ENCODE measurements around the gene SLFN12.

Gene SLFN12

GRCh38 chr17:35374766-35375344, 57.4 kb downstream of the SLFN12 start:
- Histone ChIP-seq H3K4me2 (ENCODE audit: low read length) (no peak overlapping the region), H3K27me3 (ENCODE audit: insufficient read depth, low read length) (peaks cover 22% of the 10 kb centered on the region), H3K23ac (ENCODE audit: low read length) (no peak overlapping the region), H3K4me1 (ENCODE audit: control insufficient read depth in 1 of 2, insufficient read depth in 2 of 2, low read length in 2 of 2) (peaks cover 0 to 4% of the 10 kb centered on the region in 2 experiments), H3K18ac (ENCODE audit: low read length) (no peak overlapping the region), H3K14ac (ENCODE audit: low read length) (no peak overlapping the region), H2BK12ac (ENCODE audit: low read length) (no peak overlapping the region), H2AFZ (ENCODE audit: insufficient read depth, low read length, poor library complexity) (no peak overlapping the region), H3K4ac (ENCODE audit: low read depth, low read length) (no peak overlapping the region), H3K27ac (ENCODE audit: low read depth, low read length) (no peak overlapping the region), H3K36me3 (ENCODE audit: control insufficient read depth in 1 of 2, insufficient read depth in 2 of 2, low read length in 2 of 2) (no peaks in the 10 kb centered on the region), H3K4me3 (ENCODE audit: low read depth, low read length) (no peak overlapping the region), H4K91ac (ENCODE audit: low read depth, low read length) (no peak overlapping the region), H3K9ac (ENCODE audit: low read length) (no peak overlapping the region), H2AK5ac (ENCODE audit: low read length) (no peak overlapping the region), H3K79me2 (ENCODE audit: control insufficient read depth, insufficient read depth, low read length, poor library complexity) (no peaks in the 10 kb centered on the region), H2BK120ac (ENCODE audit: insufficient read depth, low read length, poor library complexity) (no peak overlapping the region), H4K12ac (ENCODE audit: low read depth, low read length) (no peak overlapping the region), H3K79me1 (ENCODE audit: low read length) (no peaks in the 10 kb centered on the region), H4K8ac (ENCODE audit: low read depth, low read length) (no peak overlapping the region), H2BK5ac (ENCODE audit: low read depth, low read length, poor library complexity) (no peak overlapping the region), H3K9me3 (ENCODE audit: insufficient read depth, low read depth, low read length) (no peaks in the 10 kb centered on the region)
- WGBS (ENCODE audit: extremely low coverage, insufficient coverage, insufficient read length) = no CpG with 5 or more reads among the region's 3 CpGs
- no peak for DNase-seq

DNA sequence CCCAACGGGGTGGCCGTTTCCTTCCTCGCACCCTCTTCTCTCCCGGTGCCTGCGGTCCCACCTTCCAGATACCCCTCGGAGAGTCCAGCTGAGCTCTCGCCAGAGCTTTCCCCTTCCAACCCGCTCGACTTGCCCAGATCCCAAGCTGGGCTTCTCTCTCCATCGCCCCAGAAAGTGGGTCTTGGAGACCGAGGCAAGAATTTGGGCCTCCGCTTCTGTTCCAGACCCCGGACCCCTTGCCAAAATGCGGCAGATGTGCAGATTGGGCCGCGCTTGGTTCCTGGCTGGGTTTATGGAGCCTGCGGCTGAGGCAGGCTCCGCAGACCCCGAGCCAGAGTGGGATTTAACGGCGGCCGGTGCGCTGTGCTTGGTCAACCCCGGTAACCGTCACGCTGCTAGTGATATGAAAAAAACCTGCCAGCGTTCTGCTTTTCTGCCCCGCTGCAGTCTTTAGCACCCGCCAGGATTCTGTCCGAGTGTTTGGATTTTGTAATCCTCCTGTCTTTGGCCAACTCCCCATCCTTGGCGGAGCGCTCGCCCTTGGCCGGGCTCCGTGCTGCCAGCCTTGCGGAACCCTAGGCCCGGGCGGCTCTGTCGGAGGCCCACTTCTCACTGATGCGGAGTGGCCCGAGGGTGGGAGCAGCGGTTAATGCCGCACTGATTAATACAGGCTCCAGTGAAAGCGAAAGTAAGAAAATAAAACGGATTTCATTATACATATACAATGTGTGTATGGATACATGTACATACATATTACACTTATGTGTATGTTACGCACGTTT, 58.1 kb downstream of the SLFN12 start:
- Histone ChIP-seq H3K79me2 (ENCODE audit: control insufficient read depth, insufficient read depth, low read length, poor library complexity) (no peaks in the 10 kb centered on the region), H4K8ac (ENCODE audit: low read depth, low read length) (no peak overlapping the region), H2BK120ac (ENCODE audit: insufficient read depth, low read length, poor library complexity) (no peak overlapping the region), H3K4ac (ENCODE audit: low read depth, low read length) (no peak overlapping the region), H3K14ac (ENCODE audit: low read length) (no peak overlapping the region), H3K23ac (ENCODE audit: low read length) (no peak overlapping the region), H3K4me2 (ENCODE audit: low read length) (peak overlapping the region; percentile 23), H3K4me1 (ENCODE audit: control insufficient read depth in 1 of 2, insufficient read depth in 2 of 2, low read length in 2 of 2) (peaks cover 0 to 4% of the 10 kb centered on the region in 2 experiments), H2BK5ac (ENCODE audit: low read depth, low read length, poor library complexity) (no peak overlapping the region), H3K4me3 (ENCODE audit: low read depth, low read length) (no peak overlapping the region), H3K9me3 (ENCODE audit: insufficient read depth, low read depth, low read length) (no peaks in the 10 kb centered on the region), H4K12ac (ENCODE audit: low read depth, low read length) (no peak overlapping the region), H3K27ac (ENCODE audit: low read depth, low read length) (no peak overlapping the region), H3K27me3 (ENCODE audit: insufficient read depth, low read length) (peaks cover 22% of the 10 kb centered on the region), H3K79me1 (ENCODE audit: low read length) (no peaks in the 10 kb centered on the region), H2AK5ac (ENCODE audit: low read length) (no peak overlapping the region), H3K36me3 (ENCODE audit: control insufficient read depth in 1 of 2, insufficient read depth in 2 of 2, low read length in 2 of 2) (no peaks in the 10 kb centered on the region), H3K9ac (ENCODE audit: low read length) (no peak overlapping the region), H3K18ac (ENCODE audit: low read length) (no peak overlapping the region), H2AFZ (ENCODE audit: insufficient read depth, low read length, poor library complexity) (no peak overlapping the region), H4K91ac (ENCODE audit: low read depth, low read length) (no peak overlapping the region), H2BK12ac (ENCODE audit: low read length) (no peak overlapping the region)
- DNase-seq = peak in 1 of 2 donors; percentile 21
- no CpG with 5 or more reads among the region's 47 CpGs for WGBS (ENCODE audit: extremely low coverage, insufficient coverage, insufficient read length)

GRCh38 chr17:35373534-35373983, 58.7 kb downstream of the SLFN12 start, which contains the start of gene SLFN11:
TSS of gene SLFN11 (minus strand) at chr17:35373621. CDS start at chr17:35363807, 9,814 bp downstream.
- H4K91ac ChIP-seq (ENCODE audit: low read depth, low read length) = no peak within 1 kb of the TSS
- 100% methylated on average over 2 of the region's 22 CpGs for WGBS (ENCODE audit: extremely low coverage, insufficient coverage, insufficient read length)

DNA sequence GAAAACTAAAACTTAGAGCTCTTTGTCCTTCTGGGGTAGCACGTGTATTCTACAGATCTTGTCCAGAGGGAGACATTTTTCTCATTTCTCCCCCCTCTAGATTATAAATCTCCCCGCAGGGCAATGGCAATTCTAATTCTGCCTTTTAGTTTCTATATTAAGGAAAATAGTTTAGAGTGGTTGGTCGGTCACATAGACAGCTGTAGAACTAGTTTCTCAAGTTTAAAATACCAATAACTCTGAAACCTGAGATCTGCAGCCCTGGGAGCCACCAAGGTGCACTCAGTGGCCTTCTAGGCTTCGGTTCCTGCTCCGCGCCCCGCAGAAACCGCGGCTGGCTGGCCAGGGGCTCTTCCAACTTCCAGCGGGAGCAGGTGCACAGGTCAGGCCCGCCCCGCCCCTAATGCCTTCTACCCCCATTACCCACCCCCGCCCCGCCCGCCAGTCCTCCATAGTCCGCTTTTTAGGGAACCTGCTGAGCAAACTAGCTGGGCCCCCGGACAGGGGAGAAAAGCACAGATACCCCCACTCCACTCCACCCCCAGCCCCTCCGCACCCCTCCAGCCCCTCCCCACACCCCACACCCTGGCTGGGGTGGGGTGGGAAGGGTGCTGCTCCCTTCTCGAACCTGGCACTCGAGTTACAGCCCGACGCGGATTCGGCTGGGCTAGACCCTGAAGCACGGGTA, 59.3 kb downstream of the SLFN12 start:
- Histone ChIP-seq H2BK12ac (ENCODE audit: low read length) (no peak overlapping the region), H3K27me3 (ENCODE audit: insufficient read depth, low read length) (peaks cover 22% of the 10 kb centered on the region), H2AFZ (ENCODE audit: insufficient read depth, low read length, poor library complexity) (no peak overlapping the region), H3K18ac (ENCODE audit: low read length) (no peak overlapping the region), H3K23ac (ENCODE audit: low read length) (no peak overlapping the region), H2AK5ac (ENCODE audit: low read length) (no peak overlapping the region), H3K4me3 (ENCODE audit: low read depth, low read length) (no peak overlapping the region), H3K4me1 (ENCODE audit: control insufficient read depth in 1 of 2, insufficient read depth in 2 of 2, low read length in 2 of 2) (peaks cover 0 to 4% of the 10 kb centered on the region in 2 experiments), H3K9me3 (ENCODE audit: insufficient read depth, low read depth, low read length) (peaks cover 1% of the 10 kb centered on the region), H3K27ac (ENCODE audit: low read depth, low read length) (no peak overlapping the region), H3K4ac (ENCODE audit: low read depth, low read length) (no peak overlapping the region), H3K79me1 (ENCODE audit: low read length) (no peaks in the 10 kb centered on the region), H2BK120ac (ENCODE audit: insufficient read depth, low read length, poor library complexity) (no peak overlapping the region), H3K36me3 (ENCODE audit: control insufficient read depth in 1 of 2, insufficient read depth in 2 of 2, low read length in 2 of 2) (no peaks in the 10 kb centered on the region), H3K14ac (ENCODE audit: low read length) (no peak overlapping the region), H4K91ac (ENCODE audit: low read depth, low read length) (no peak overlapping the region), H3K9ac (ENCODE audit: low read length) (no peak overlapping the region), H3K4me2 (ENCODE audit: low read length) (no peak overlapping the region), H4K8ac (ENCODE audit: low read depth, low read length) (no peak overlapping the region), H2BK5ac (ENCODE audit: low read depth, low read length, poor library complexity) (no peak overlapping the region), H4K12ac (ENCODE audit: low read depth, low read length) (no peak overlapping the region), H3K79me2 (ENCODE audit: control insufficient read depth, insufficient read depth, low read length, poor library complexity) (no peaks in the 10 kb centered on the region)
- no CpG with 5 or more reads among the region's 25 CpGs for WGBS (ENCODE audit: extremely low coverage, insufficient coverage, insufficient read length)
- DNase-seq = peak; percentile 45 to 66

More at GRCh38 chr17:35373534-35373983, 58.7 kb downstream of the SLFN12 start, which contains the start of gene SLFN11:
- Histone ChIP-seq H3K14ac (ENCODE audit: low read length) (no peak within 1 kb of the TSS), H3K27ac (ENCODE audit: low read depth, low read length) (no peak within 1 kb of the TSS), H2AFZ (ENCODE audit: insufficient read depth, low read length, poor library complexity) (no peak within 1 kb of the TSS), H3K23ac (ENCODE audit: low read length) (no peak within 1 kb of the TSS), H4K12ac (ENCODE audit: low read depth, low read length) (no peak within 1 kb of the TSS), H3K4me1 (ENCODE audit: control insufficient read depth in 1 of 2, insufficient read depth in 2 of 2, low read length in 2 of 2) (peaks cover 0 to 4% of the 10 kb centered on the region in 2 experiments), H3K9ac (ENCODE audit: low read length) (no peak within 1 kb of the TSS), H2BK120ac (ENCODE audit: insufficient read depth, low read length, poor library complexity) (no peak within 1 kb of the TSS), H4K8ac (ENCODE audit: low read depth, low read length) (no peak within 1 kb of the TSS), H3K18ac (ENCODE audit: low read length) (no peak within 1 kb of the TSS), H3K4me2 (ENCODE audit: low read length) (peak within 1 kb of the TSS; percentile 23), H3K4me3 (ENCODE audit: low read depth, low read length) (no peak within 1 kb of the TSS), H2BK5ac (ENCODE audit: low read depth, low read length, poor library complexity) (no peak within 1 kb of the TSS), H3K9me3 (ENCODE audit: insufficient read depth, low read depth, low read length) (no peaks in the 10 kb centered on the region), H2BK12ac (ENCODE audit: low read length) (no peak within 1 kb of the TSS), H3K4ac (ENCODE audit: low read depth, low read length) (no peak within 1 kb of the TSS), H3K79me1 (ENCODE audit: low read length) (no peaks in the 10 kb centered on the region), H3K27me3 (ENCODE audit: insufficient read depth, low read length) (peaks cover 22% of the 10 kb centered on the region), H3K79me2 (ENCODE audit: control insufficient read depth, insufficient read depth, low read length, poor library complexity) (no peaks in the 10 kb centered on the region), H3K36me3 (ENCODE audit: control insufficient read depth in 1 of 2, insufficient read depth in 2 of 2, low read length in 2 of 2) (no peaks in the 10 kb centered on the region), H2AK5ac (ENCODE audit: low read length) (no peak within 1 kb of the TSS)
- peak in 1 of 2 donors; percentile 34 for DNase-seq
